Endothelial cell of umbilical vein (primary cell): ENCODE measurements around the gene SMARCA1.

ENCODE experiments used
- JUN ChIP-seq: IDR thresholded peaks from 2 replicates; pipeline ENCODE4 v1.6.1; 2011; ENCODE audit warnings: borderline replicate concordance, low read depth; ENCODE audit not compliant: insufficient read length, insufficient read depth
- POLR2A ChIP-seq: IDR thresholded peaks from 2 replicates; pipeline ENCODE4 v1.6.1; 2012; ENCODE audit warnings: low read depth, mild to moderate bottlenecking, control low read depth, low read length
- POLR2AphosphoS5 ChIP-seq: IDR thresholded peaks from 2 replicates; pipeline ENCODE4 v1.6.1; 2012; ENCODE audit warnings: low read depth, mild to moderate bottlenecking, control low read depth, low read length, moderate library complexity; ENCODE audit not compliant: insufficient read depth
- TF ChIP-seq, protein P1 (sequence below), 2 donors: IDR thresholded peaks; 1 replicate in 1 of 2; 2 replicates in 1 of 2; pipeline ENCODE4 v1.5.1; 2011; ENCODE audit warnings: low read length in 2 of 2, mild to moderate bottlenecking in 2 of 2, moderate library complexity in 2 of 2, control low read depth in 1 of 2, inconsistent platforms in 1 of 2, low read depth in 1 of 2; ENCODE audit not compliant: insufficient read depth in 1 of 2; ENCODE audit errors: extremely low read depth in 1 of 2

GRCh38 chrX:129427267-129427666, 96.0 kb downstream of the SMARCA1 start:
- TF ChIP-seq, protein P1, sequence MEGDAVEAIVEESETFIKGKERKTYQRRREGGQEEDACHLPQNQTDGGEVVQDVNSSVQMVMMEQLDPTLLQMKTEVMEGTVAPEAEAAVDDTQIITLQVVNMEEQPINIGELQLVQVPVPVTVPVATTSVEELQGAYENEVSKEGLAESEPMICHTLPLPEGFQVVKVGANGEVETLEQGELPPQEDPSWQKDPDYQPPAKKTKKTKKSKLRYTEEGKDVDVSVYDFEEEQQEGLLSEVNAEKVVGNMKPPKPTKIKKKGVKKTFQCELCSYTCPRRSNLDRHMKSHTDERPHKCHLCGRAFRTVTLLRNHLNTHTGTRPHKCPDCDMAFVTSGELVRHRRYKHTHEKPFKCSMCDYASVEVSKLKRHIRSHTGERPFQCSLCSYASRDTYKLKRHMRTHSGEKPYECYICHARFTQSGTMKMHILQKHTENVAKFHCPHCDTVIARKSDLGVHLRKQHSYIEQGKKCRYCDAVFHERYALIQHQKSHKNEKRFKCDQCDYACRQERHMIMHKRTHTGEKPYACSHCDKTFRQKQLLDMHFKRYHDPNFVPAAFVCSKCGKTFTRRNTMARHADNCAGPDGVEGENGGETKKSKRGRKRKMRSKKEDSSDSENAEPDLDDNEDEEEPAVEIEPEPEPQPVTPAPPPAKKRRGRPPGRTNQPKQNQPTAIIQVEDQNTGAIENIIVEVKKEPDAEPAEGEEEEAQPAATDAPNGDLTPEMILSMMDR (IDR thresholded peaks at IDR 0.05; ENCODE audit: extremely low read depth in 1 of 2, insufficient read depth in 1 of 2, low read depth in 1 of 2, low read length in 2 of 2) = no peak
- TF ChIP-seq POLR2A (no peak), POLR2AphosphoS5 (no peak), JUN (no peak)
